SKM-1 (cell line): ENCODE results near the gene SEMA4F.
A peak's percentile ranks its signal among the peaks of the same experiment; 100 is the strongest.

Experiments used
- DNase-seq: peaks from one replicate; lab custom pipeline; 2025; ENCODE audit not compliant: unreplicated experiment; lab: John Stamatoyannopoulos, UW

Gene SEMA4F

GRCh38 chr2:74706741-74707140 is 52.7 kb downstream of the SEMA4F start:
- DNase-seq: no peak

- no peak for DNase-seq
Observed at GRCh38 chr2:74707837-74708236, 53.8 kb downstream of the SEMA4F start.

DNA sequence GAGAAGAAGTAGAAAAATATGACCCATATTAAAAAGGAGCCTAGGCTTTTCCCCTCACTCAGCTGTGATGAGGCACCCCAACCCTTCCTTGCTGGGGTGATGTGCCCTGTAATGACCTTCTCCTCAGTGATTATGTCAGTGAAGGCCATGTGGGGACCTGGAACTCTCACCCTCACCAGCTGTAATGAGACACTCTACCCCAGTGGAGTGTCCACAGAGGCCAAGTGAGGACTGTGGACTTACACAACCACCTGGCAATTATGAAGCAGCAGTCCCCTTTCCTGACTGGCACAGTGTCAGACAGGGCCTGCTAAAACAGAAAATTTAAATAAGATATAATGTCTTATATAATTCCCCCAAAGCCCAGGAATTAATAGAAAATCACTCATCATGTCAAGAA is 54.2 kb downstream of the SEMA4F start:
- no peak for DNase-seq

DNA sequence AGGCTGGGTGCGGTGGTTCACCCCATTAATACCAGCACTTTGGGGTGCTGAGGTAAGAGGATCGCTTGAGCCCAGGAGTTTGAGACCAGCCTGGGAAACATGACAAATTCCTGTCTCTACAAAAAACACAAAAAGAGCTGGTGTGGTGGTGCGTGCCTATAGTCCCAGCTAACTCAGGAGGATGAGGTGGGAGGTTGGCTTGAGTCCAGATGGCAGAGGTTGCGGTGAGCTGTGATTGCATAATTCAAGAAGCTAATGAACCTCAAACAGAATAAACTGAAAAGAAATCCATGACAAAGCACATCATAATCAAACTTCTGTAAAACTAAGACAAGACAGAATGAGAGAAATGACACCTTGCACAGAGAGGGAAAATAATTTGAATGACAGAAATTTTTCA is 54.8 kb downstream of the SEMA4F start:
- peak; percentile 39 for DNase-seq

DNA sequence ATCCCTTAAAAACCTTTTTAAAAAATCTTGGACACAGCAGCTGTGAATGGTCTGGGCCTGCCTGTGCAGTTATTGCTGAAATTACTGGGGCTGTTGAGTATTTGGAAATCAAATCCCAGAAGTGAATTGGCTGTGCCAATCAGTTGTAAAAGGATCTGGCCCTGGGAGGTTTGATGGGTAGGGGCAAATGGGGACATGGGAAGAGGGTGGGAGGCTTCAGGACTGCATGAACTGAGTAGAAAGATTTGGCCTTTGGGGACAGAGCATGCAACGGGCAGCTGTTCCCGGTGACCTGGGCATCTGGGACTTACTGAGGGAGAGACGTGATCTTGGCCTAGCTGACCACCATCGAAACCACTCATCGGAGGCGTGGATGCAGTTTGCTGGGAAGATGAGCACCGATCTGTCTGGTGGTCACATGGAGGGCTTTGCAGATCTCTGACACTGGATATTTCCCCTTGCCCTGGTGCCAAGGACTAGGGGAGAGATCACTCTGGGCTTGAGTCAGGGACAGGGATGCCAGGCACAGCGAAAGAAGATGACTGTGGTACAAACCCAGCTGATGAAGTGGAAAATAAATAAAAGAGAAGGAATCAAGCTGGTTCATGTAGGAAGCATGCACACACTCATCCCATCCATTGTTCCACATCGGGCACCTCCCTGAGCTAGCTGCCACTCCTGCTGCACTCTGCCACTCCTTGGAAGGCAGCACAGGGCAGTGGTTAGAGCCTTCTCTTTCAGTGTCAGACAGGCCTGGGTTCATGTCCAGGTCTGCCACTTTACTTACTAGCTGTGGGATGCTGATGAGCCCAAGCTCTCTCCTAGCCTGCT is 58.4 kb downstream of the SEMA4F start:
- DNase-seq: no peak

DNA sequence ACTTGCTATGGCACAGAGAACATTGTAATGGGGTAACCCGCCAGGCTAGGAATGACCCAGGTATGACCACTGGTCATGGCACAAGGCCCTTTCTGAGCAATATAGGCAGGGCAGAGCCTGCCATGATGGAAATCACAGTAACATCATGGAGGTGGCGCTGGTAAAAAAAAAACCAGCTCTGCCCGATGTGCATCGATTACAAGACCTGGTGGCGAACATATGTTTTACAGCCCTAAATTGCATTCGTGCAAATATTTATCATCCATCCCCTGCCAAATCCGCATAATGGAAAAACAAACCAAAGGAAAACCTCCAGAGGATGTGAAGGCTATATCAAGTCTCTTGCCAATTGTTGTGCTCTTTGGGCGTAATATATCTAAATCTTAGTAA is 60.6 kb downstream of the SEMA4F start:
- no peak for DNase-seq

DNA sequence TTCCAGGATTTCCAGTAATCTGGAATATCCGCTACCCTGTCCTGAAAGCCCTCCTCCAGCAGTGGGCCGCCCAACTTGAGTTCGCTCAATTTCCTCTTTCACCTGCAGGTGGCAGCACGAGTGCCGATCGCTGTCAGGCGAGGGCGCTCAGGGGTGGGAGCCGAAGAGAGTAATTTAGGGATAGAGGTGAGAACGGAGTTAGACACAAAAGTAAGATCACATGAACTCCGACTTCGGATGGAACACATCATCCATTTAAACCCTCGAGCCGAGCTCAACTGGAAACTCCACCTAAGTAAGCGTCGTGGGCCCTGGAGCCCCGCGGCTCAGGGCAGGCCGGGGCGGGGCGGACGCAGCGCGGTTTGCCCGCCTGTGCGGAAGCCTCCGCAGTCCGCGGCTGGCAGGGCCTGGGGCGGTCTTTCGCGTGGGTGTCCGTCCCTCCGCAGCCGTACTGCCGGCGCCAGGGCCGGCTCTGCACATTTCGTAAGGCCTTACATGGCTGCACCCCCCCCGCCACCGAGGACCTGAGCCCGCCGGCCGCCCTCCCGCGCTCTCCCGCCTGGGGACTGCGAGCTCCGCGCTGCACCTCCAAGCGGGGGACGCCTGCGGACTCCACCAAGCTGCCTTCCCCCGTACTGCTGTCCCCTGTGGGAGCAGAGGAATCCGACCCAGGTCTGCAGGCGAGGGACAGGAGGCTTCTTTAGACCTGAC is 61.2 kb downstream of the SEMA4F start:
- DNase-seq: peak; percentile 65

- no peak for DNase-seq
Observed at GRCh38 chr2:74715880-74716279, 61.8 kb downstream of the SEMA4F start.

DNA sequence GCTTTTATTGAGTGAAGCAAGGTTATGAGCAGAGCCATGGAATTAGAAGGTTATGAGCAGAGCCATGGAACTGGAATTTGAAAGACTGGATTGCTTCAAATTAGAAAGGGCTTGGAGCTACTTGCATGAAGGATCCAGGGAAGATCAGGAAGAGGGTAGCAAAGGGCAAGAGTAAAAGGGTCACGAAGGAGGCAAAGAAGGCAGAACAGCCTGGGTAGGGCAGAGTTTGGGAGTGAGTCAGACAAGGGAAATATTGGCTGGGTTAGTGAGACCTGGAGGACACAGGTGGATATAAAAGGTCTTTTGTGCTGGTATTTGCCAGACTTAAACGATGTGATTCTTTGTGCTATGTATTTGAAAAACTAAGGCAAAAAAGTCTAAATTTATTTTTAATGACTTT is 65.0 kb downstream of the SEMA4F start:
- no peak for DNase-seq

DNA sequence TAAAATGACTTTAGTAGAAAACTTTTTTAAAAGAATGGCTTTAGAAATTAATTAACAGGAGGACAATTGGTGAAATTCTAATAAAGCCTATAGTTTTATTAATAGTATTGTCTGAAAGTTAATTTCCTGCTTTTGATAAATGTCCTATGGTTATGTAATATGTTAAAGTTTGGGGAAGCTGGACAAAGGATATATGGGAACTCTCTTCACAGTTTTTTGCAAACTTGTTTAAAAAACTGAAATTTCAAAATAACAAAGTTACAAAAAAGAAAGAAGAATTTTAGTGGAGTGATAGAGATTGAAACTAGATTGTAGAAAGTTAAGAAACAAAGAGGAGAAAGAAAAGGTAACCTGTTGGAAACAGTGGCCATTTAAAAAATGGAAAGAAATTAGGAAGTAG is 67.3 kb downstream of the SEMA4F start:
- no peak for DNase-seq

DNA sequence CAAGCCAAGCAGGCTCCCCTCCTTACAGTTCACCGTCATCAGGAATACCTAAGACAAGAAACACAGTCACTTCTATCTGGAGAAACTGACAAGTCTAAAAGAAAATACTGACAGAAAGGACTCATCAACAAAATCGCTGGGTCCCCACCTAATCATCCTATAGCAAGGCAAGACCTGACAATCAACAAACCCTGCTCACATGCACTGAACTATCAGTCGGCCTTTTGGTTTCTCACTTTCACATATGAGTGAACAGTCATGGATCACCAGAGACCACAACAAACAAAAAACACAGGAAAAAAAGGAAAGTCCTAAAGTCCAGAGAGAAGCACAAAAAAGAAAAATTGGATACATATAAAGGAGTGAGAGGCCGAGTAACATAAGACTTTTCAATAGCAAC is 70.4 kb downstream of the SEMA4F start:
- DNase-seq: no peak

- DNase-seq: no peak
Observed at GRCh38 chr2:74725287-74725686, 71.2 kb downstream of the SEMA4F start.

GRCh38 chr2:74728842-74729241 is 74.8 kb downstream of the SEMA4F start:
- DNase-seq: no peak

- DNase-seq: no peak
Observed at GRCh38 chr2:74730530-74730929, 76.5 kb downstream of the SEMA4F start.
